Hepatocyte (in vitro differentiated cells): Measurements from ENCODE around the gene LIPA. TPM values are rescaled to one million over a fixed set of nuclear protein-coding genes. Genes with fewer than 3 reads are reported as not detected.
A peak's percentile ranks its signal among the peaks of the same experiment; 100 is the strongest.

Experiments used
- DNase-seq: peaks from one replicate; pipeline ENCODE4 v3.0.0-alpha.2; 2016; ENCODE audit warnings: low spot score
- H2AFZ ChIP-seq: fragments of 200-600 bp; sonication (generic); 2 replicates; pipeline ENCODE4 v1.6.0; 2016; ENCODE audit warnings: antibody characterized with exemption, mild to moderate bottlenecking
- H3K27ac ChIP-seq: fragments of 200-600 bp; sonication (generic); 2 replicates; pipeline ENCODE4 v1.5.1; 2016; ENCODE audit warnings: mild to moderate bottlenecking
- H3K27me3 ChIP-seq: fragments of 200-600 bp; sonication (generic); 2 replicates; pipeline ENCODE4 v1.6.1; 2016
- H3K36me3 ChIP-seq: fragments of 200-600 bp; sonication (generic); replicated peaks from 2 replicates; pipeline ENCODE4 v1.5.1; 2016; ENCODE audit warnings: low read depth; ENCODE audit not compliant: insufficient read depth
- H3K4me1 ChIP-seq: fragments of 200-600 bp; sonication (generic); 2 replicates; pipeline ENCODE4 v1.5.1; 2016; ENCODE audit warnings: mild to moderate bottlenecking, moderate library complexity; ENCODE audit not compliant: insufficient read depth
- H3K4me2 ChIP-seq: fragments of 200-600 bp; sonication (generic); 2 replicates; pipeline ENCODE4 v1.6.0; 2016
- H3K4me3 ChIP-seq: fragments of 200-600 bp; sonication (generic); 2 replicates; pipeline ENCODE4 v1.5.1; 2016; ENCODE audit warnings: mild to moderate bottlenecking
- H3K79me2 ChIP-seq: fragments of 200-600 bp; sonication (generic); 2 replicates; pipeline ENCODE4 v1.6.0; 2017; ENCODE audit warnings: mild to moderate bottlenecking
- H3K9me2 ChIP-seq: fragments of 200-600 bp; sonication (generic); replicated peaks from 2 replicates; pipeline ENCODE4 v1.6.0; 2017; ENCODE audit warnings: mild to moderate bottlenecking; ENCODE audit not compliant: insufficient read depth
- H3K9me3 ChIP-seq: fragments of 200-600 bp; sonication (generic); 2 replicates; pipeline ENCODE4 v1.5.1; 2016; ENCODE audit warnings: low read depth, mild to moderate bottlenecking
- H4K20me1 ChIP-seq: fragments of 200-600 bp; sonication (generic); 2 replicates; pipeline ENCODE4 v1.6.0; 2016; ENCODE audit warnings: mild to moderate bottlenecking; ENCODE audit not compliant: insufficient read depth, poor library complexity, severe bottlenecking
- CTCF ChIP-seq: fragments of 200-600 bp; sonication (generic); IDR thresholded peaks from 2 replicates; pipeline ENCODE4 v1.5.1; 2016; ENCODE audit warnings: antibody characterized with exemption, mild to moderate bottlenecking; ENCODE audit not compliant: poor library complexity
- EZH2 ChIP-seq: fragments of 200-600 bp; sonication (generic); IDR thresholded peaks from 2 replicates; pipeline ENCODE4 v1.6.1; 2016; ENCODE audit warnings: antibody characterized with exemption, mild to moderate bottlenecking, borderline replicate concordance
- EZH2phosphoT487 ChIP-seq: fragments of 200-600 bp; sonication (generic); IDR thresholded peaks from one replicate; pipeline ENCODE4 v1.6.1; 2018; ENCODE audit warnings: antibody characterized with exemption, mild to moderate bottlenecking, low read depth, moderate library complexity; ENCODE audit not compliant: unreplicated experiment, severe bottlenecking
- WGBS: methylation state at CpG from one replicate; pipeline ENCODE4 v1.1.6; 2016; ENCODE audit warnings: low lambda C conversion rate; ENCODE audit errors: missing lambda C conversion rate; 5-methylcytosine and 5-hydroxymethylcytosine counted together
- polyA plus RNA-seq: library from polyadenylated mRNA; unstranded; fragments of >200 nt; fragmentation: Nextera tagmentation; extraction: Ambion mirVana; gene quantifications from 2 replicates; pipeline ENCODE4 v1.2.1, GENCODE V29; 2016
- total RNA-seq: library from RNA; depleted of rRNA; stranded (reverse); fragments of >200 nt; gene quantifications from 2 replicates; pipeline ENCODE4 v1.2.3, GENCODE V29; 2014

Gene LIPA
- total and polyA plus RNA-seq, 2 experiments from 2014 or later: 144 to 148 TPM

- no peaks in the 10 kb centered on the region for H3K79me2 ChIP-seq
- no peak overlapping the region for H3K4me2 ChIP-seq
- no peak for DNase-seq
- no peaks in the 10 kb centered on the region for H3K9me3 ChIP-seq
- 94% methylated on average over 1 of the region's 1 CpG for WGBS
- H4K20me1 ChIP-seq: no peaks in the 10 kb centered on the region
- H3K4me1 ChIP-seq: peaks cover 26% of the 10 kb centered on the region
- peak overlapping the region; percentile 42 for H3K27ac ChIP-seq
- no peaks in the 10 kb centered on the region for H3K9me2 ChIP-seq
- no peaks in the 10 kb centered on the region for H3K27me3 ChIP-seq
- no peak for TF ChIP-seq EZH2
- TF ChIP-seq CTCF: no peak
- no peak for TF ChIP-seq EZH2phosphoT487
- no peak overlapping the region for H2AFZ ChIP-seq
- no peak overlapping the region for H3K4me3 ChIP-seq
- H3K36me3 ChIP-seq: no peaks in the 10 kb centered on the region
Measured at GRCh38 chr10:89279421-89279869, 27.9 kb upstream of the LIPA start.

- no peak overlapping the region for H2AFZ ChIP-seq
- peak overlapping the region; percentile 42 for H3K27ac ChIP-seq
- H3K79me2 ChIP-seq: no peaks in the 10 kb centered on the region
- H3K36me3 ChIP-seq: no peaks in the 10 kb centered on the region
- H3K4me2 ChIP-seq: no peak overlapping the region
- H3K9me2 ChIP-seq: no peaks in the 10 kb centered on the region
- H3K27me3 ChIP-seq: no peaks in the 10 kb centered on the region
- H3K9me3 ChIP-seq: no peaks in the 10 kb centered on the region
- DNase-seq: no peak
- H3K4me1 ChIP-seq: peaks cover 21% of the 10 kb centered on the region
- no peaks in the 10 kb centered on the region for H4K20me1 ChIP-seq
- TF ChIP-seq CTCF (no peak), EZH2phosphoT487 (no peak), EZH2 (no peak)
- H3K4me3 ChIP-seq: no peak overlapping the region
Measured at GRCh38 chr10:89278900-89279392, 27.4 kb upstream of the LIPA start.

GRCh38 chr10:89278034-89278535 is 26.5 kb upstream of the LIPA start:
- TF ChIP-seq EZH2phosphoT487: peak; percentile 50
- no peak for TF ChIP-seq EZH2
- Histone ChIP-seq H3K36me3 (no peaks in the 10 kb centered on the region), H3K27me3 (no peaks in the 10 kb centered on the region), H4K20me1 (no peaks in the 10 kb centered on the region), H3K4me3 (no peak overlapping the region), H3K79me2 (no peaks in the 10 kb centered on the region), H3K4me2 (peak overlapping the region; percentile 44), H3K27ac (peak overlapping the region; percentile 96), H3K9me2 (no peaks in the 10 kb centered on the region), H3K4me1 (peaks cover 18% of the 10 kb centered on the region), H3K9me3 (no peaks in the 10 kb centered on the region), H2AFZ (peak overlapping the region; percentile 3)
- peak; percentile 87 for DNase-seq
- 10% methylated on average over 1 of the region's 1 CpG for WGBS

GRCh38 chr10:89275383-89275782 is 23.8 kb upstream of the LIPA start:
- Histone ChIP-seq H3K4me3 (no peak overlapping the region), H3K79me2 (no peaks in the 10 kb centered on the region), H3K9me3 (no peaks in the 10 kb centered on the region), H2AFZ (no peak overlapping the region), H3K4me1 (peaks cover 20% of the 10 kb centered on the region), H3K27me3 (no peaks in the 10 kb centered on the region), H3K9me2 (no peaks in the 10 kb centered on the region), H3K36me3 (no peaks in the 10 kb centered on the region), H3K4me2 (no peak overlapping the region), H4K20me1 (no peaks in the 10 kb centered on the region), H3K27ac (peak overlapping the region; percentile 18)
- 78% methylated on average over 6 of the region's 6 CpGs for WGBS
- TF ChIP-seq EZH2phosphoT487: no peak
- TF ChIP-seq CTCF: no peak
- TF ChIP-seq EZH2: no peak
- no peak for DNase-seq
